KOPT-K1 (cell line): ENCODE results near the gene TIFAB.
"Not testable (repeated sequence)": the region's sequence is repeated elsewhere in the genome, so short reads cannot be mapped to it uniquely, and the experiment has no call there.

ENCODE experiments used
- H3K27ac ChIP-seq: fragments of 200-600 bp; sonication (generic); 2 replicates; pipeline ENCODE4 v1.5.1; 2016; ENCODE audit warnings: antibody characterized with exemption, mild to moderate bottlenecking, low read depth, low read length; ENCODE audit not compliant: poor library complexity, severe bottlenecking
- H3K36me3 ChIP-seq: fragments of 200-600 bp; sonication (generic); 2 replicates; pipeline ENCODE4 v1.5.1; 2017; ENCODE audit warnings: antibody characterized with exemption, mild to moderate bottlenecking, low read length, moderate library complexity; ENCODE audit not compliant: insufficient read depth
- H3K9me3 ChIP-seq: fragments of 200-600 bp; sonication (generic); 2 replicates; pipeline ENCODE4 v1.5.1; 2017; ENCODE audit warnings: antibody characterized with exemption, low read length, mild to moderate bottlenecking; ENCODE audit not compliant: insufficient read depth, poor library complexity, severe bottlenecking

Gene TIFAB, protein sequence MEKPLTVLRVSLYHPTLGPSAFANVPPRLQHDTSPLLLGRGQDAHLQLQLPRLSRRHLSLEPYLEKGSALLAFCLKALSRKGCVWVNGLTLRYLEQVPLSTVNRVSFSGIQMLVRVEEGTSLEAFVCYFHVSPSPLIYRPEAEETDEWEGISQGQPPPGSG

DNA sequence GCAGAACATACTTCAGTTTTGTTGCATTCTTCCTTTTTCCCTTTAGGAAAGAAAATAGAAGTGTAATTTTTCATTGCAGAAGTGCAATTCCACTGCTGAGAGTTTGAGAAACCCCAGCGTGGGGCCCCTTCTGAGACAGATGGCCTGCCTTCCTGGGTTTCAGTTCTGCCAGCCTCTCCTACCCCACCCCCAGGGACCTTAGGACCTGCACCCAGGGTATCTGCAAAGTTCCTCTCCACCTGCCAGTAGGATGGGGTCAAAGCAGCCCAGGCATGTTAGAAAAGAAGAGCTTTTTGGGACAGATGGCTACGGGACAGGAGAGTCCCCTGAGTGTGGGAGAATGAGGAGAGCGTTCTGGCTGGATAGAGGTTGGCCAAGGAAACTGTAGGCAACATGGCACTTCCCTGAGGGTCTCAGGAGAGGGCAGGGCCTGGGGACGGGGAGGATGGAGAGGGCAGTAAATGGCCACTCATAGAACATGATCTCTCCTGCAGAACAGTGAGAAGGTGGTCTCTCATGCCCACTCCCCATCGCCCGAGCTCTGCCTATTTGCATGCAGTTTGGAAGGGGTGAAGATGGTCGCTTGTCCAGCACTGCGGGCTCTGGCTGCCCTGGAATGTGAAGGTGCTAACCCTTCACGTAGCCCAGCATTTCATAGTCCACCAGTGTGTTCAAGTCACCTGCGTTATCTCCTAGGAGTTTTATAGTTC, at the start of gene TIFAB:
Gene TIFAB (minus strand): TSS at position 31 of the 710 bp plus-strand sequence. CDS start 2,412 bp downstream, outside the sequence.
- no peaks in the 10 kb centered on the region for H3K36me3 ChIP-seq
- no peak within 1 kb of the TSS for H3K27ac ChIP-seq
- H3K9me3 ChIP-seq, result no peaks in the 10 kb centered on the region

GRCh38 chr5:135498637-135498995, 46.5 kb upstream of the TIFAB start:
- Histone ChIP-seq H3K36me3 (no peaks in the 10 kb centered on the region), H3K27ac (no peak overlapping the region), H3K9me3 (no peaks in the 10 kb centered on the region)

- no peaks in the 10 kb centered on the region for H3K36me3 ChIP-seq
- no peak overlapping the region for H3K27ac ChIP-seq
- no peaks in the 10 kb centered on the region for H3K9me3 ChIP-seq
Observed at GRCh38 chr5:135497971-135498636, 46.0 kb upstream of the TIFAB start.

- H3K9me3 ChIP-seq, H3K27ac ChIP-seq, H3K36me3 ChIP-seq: not testable (repeated sequence)
Observed at GRCh38 chr5:135495531-135495930, 43.4 kb upstream of the TIFAB start.

- H3K27ac ChIP-seq, result no peak overlapping the region
- no peaks in the 10 kb centered on the region for H3K36me3 ChIP-seq
- H3K9me3 ChIP-seq, result no peaks in the 10 kb centered on the region
Observed at GRCh38 chr5:135494196-135494595, 42.0 kb upstream of the TIFAB start.

GRCh38 chr5:135493406-135494180, 41.4 kb upstream of the TIFAB start:
- Histone ChIP-seq H3K36me3 (no peaks in the 10 kb centered on the region), H3K9me3 (no peaks in the 10 kb centered on the region), H3K27ac (no peak overlapping the region)

GRCh38 chr5:135492319-135492626, 40.1 kb upstream of the TIFAB start:
- Histone ChIP-seq H3K36me3 (no peaks in the 10 kb centered on the region), H3K27ac (no peak overlapping the region), H3K9me3 (no peaks in the 10 kb centered on the region)

- H3K9me3 ChIP-seq, result no peaks in the 10 kb centered on the region
- H3K27ac ChIP-seq, result no peak overlapping the region
- no peaks in the 10 kb centered on the region for H3K36me3 ChIP-seq
Observed at GRCh38 chr5:135491552-135492318, 39.6 kb upstream of the TIFAB start.

DNA sequence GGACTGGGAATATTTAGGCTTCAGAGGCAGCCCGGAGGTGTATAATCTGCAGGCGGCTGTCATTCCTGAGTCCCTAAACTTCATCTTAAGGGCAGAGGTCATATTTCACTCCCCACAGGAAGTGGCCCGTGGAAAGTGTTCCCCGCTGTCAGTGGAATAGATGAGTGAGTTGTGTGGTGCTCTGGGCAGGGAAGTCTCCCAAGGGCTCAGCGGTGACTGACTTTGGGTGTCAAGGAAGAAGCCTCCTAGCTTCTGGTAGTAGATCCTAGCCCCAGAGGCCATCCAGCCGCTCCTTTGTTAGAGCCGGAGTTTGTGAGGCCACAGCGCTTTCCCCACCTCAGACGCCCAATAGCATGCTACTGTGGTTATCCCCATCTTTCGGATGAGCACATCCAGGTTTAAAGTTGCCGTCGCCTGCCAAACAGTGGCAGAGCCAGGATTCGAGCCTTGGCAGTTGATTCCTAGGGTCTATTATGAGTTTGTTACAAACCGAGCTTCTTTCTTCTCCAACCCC, 38.9 kb upstream of the TIFAB start:
- Histone ChIP-seq H3K36me3 (no peaks in the 10 kb centered on the region), H3K9me3 (no peaks in the 10 kb centered on the region), H3K27ac (no peak overlapping the region)

DNA sequence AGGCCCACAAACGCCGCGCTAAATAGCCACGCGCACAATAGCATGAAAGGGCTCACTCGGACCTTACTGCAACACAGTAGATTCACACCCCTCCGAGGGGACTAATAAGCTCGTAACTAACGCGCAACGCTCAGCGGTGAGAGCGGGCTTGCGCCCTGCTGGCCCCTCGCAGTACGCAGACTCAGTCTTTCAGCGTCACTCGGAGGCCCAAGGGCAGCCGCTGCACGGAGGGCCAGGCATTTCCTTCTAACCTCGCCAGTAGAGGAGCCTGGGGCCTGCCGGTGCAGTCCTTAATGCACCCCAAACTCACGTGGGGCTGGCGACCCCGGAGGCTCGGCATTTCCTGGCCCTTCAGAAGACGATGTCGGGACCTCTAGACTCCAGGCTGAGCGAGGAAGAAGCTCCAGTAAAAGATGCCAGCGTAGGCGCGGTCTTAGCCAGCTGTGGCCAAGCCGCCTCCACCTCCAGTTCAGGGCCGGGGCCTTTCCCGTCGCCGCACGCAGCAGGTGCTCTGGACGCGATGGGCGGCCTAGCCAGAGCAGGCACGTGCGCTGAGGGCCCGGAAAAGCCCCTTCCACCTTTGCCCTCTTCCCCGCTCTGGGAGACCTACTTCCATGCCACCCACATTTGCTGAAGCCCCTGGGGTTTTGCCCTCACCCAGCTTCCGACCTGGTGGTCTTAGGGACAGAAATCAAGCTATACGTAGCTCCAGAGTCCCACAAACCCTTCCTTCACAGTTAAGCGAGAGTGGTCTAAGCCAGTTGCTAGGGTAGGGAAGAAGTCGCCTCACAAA, 38.3 kb upstream of the TIFAB start:
- Histone ChIP-seq H3K27ac (no peak overlapping the region), H3K9me3 (no peaks in the 10 kb centered on the region), H3K36me3 (no peaks in the 10 kb centered on the region)

- no peaks in the 10 kb centered on the region for H3K36me3 ChIP-seq
- no peaks in the 10 kb centered on the region for H3K9me3 ChIP-seq
- H3K27ac ChIP-seq, result no peak overlapping the region
Observed at GRCh38 chr5:135489466-135490244, 37.5 kb upstream of the TIFAB start.

DNA sequence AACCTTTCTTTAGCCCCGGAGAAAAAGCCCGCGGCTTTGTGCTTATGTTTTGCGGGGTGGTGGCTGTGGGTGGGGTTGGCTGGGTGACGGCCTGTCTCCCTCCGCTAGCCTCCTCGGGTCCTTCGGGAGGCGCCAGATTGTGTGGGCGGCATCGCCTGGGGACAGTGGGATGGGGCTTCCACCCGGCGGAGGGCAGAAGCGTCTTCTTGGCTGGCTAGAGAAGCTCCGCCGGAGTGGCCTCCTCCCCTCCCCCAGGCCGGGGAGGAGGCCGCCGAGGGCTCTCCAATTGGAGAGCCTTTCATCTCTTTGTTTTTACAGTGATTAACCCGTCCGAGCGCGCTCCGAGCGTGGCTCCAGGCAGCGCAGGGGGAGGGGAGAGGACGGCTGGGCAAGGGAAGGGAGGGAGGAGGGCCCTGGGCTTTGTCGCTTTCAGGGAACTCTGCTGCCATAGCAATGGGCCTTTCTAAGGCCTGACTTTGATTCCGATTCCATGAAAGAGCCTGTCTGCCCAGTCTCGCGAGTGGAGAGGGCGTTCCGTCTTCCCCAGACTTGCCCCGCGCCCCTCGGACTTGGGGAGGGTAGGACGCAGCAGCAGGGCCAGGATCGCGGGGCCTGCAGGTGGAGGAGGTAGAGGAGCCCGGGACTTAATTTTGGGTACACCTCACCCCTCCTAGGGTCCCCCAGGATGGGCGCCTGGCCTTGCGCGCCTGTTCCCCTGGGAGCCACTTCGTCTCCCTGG, 36.7 kb upstream of the TIFAB start:
- Histone ChIP-seq H3K27ac (no peak overlapping the region), H3K36me3 (no peaks in the 10 kb centered on the region), H3K9me3 (no peaks in the 10 kb centered on the region)
